Left lung (tissue), 10 donors: ENCODE data around the gene SPEG. TPM values are rescaled to one million over a fixed set of nuclear protein-coding genes. Genes with fewer than 3 reads are reported as not detected.
A peak's percentile ranks its signal among the peaks of the same experiment; 100 is the strongest.

Source experiments
- ATAC-seq: fragments of 200-7000 bp; cut with Tn5 transposase; one replicate; pipeline ENCODE4 v1.9.1; 2020; ENCODE audit warnings: moderate library complexity
- DNase-seq, 4 donors: peaks; one replicate each; pipeline ENCODE4 v3.0.0-alpha.2; 2013 to 2020
- H3K27ac ChIP-seq, 2 donors: fragments of 200-600 bp; sonication (generic) in 1 of 2; one replicate each; pipeline versions ENCODE4 v1.5.0 to v1.8.0; 2020 to 2021
- H3K27me3 ChIP-seq, 2 donors: fragments of 200-600 bp; sonication (generic) in 1 of 2; one replicate each; pipeline versions ENCODE4 v1.5.0 to v1.8.0; 2020 to 2021
- H3K36me3 ChIP-seq, 2 donors: fragments of 200-600 bp; sonication (generic) in 1 of 2; one replicate each; pipeline versions ENCODE4 v1.5.0 to v1.8.0; 2020 to 2021
- H3K4me1 ChIP-seq, 2 donors: fragments of 200-600 bp; one replicate each; pipeline ENCODE4 v1.8.0; 2021
- H3K4me3 ChIP-seq, 2 donors: fragments of 200-600 bp; sonication (generic) in 1 of 2; one replicate each; pipeline versions ENCODE4 v1.5.0 to v1.8.0; 2020 to 2021; ENCODE audit warnings: mild to moderate bottlenecking in 1 of 2
- H3K9me3 ChIP-seq, 2 donors: fragments of 200-600 bp; sonication (generic) in 1 of 2; one replicate each; pipeline versions ENCODE4 v1.5.0 to v1.8.0; 2020 to 2021
- CTCF ChIP-seq, 2 donors: fragments of 200-600 bp; sonication (generic) in 1 of 2; IDR thresholded peaks; one replicate each; pipeline versions ENCODE4 v1.5.0 to v1.8.0; 2021; ENCODE audit warnings: antibody characterized with exemption in 2 of 2
- intact Hi-C, 2 donors: fragments of 100-400 bp; cut with DNase I; formaldehyde crosslinking; loops; one replicate each; pipeline versions ENCODE4 v1.11.2 to v1.14.2; 2022
- polyA plus RNA-seq, 6 donors: library from polyadenylated mRNA; unstranded; fragments of 120-200 nt; gene quantifications; one replicate each; pipeline ENCODE4 v1.2.1, GENCODE V29; 2013; ENCODE audit not compliant: insufficient read length in 6 of 6
- total RNA-seq, 2 donors: library from RNA; stranded (reverse); fragmentation: NEBNext Ultra II Directional; extraction: Animal tissue kit (Norgen Biotek cat#: 25700); gene quantifications; one replicate each; pipeline ENCODE4 v1.2.1, GENCODE V29; 2021
- donor health status: DM: no; HTN: yes; CAD: no.
- donor health status: DM: no; HTN: no; CAD: no.

The SPEG gene
- total and polyA plus RNA-seq, 8 donors, result 7.3 to 34.2 (median 25.1) TPM

DNA sequence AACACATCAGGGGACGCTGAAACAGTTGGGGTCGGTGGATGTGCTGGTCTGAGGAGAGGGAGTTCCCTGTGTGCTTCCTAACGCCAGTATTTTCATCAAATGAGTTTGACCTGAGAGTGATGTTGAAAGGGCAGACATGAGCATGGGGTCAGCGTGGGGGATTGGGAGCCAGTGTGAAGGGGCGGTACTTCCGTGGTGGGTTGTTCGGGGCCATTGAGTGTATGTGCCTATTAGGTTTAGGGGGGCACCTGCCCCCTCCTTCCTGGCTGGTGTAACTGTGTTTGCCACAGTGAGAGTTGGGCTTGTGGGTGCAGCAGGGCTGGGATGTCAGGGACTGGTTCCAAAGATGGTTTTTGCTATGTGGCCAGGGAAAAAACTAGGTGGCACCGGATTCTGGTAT lies 24.4 kb downstream of the SPEG start:
- intact Hi-C loops, result no loop called here
- peak in 1 of 4 donors; percentile 13 for DNase-seq
- no peak overlapping the region for H3K27ac ChIP-seq
- no peaks in the 10 kb centered on the region for H3K9me3 ChIP-seq
- peaks cover 0 to 30% of the 10 kb centered on the region in 2 donors for H3K27me3 ChIP-seq
- no peaks in the 10 kb centered on the region for H3K36me3 ChIP-seq
- H3K4me1 ChIP-seq, result no peaks in the 10 kb centered on the region
- no peak for ATAC-seq
- H3K4me3 ChIP-seq, result no peak overlapping the region
- TF ChIP-seq CTCF (IDR thresholded peaks at IDR 0.05), result no peak

- peak in 3 of 4 donors; percentile 49 to 79 (median 67) for DNase-seq
- intact Hi-C loops, result no loop called here
- Histone ChIP-seq H3K27ac (no peak overlapping the region), H3K9me3 (no peaks in the 10 kb centered on the region), H3K4me3 (no peak overlapping the region), H3K4me1 (no peaks in the 10 kb centered on the region), H3K27me3 (peaks cover 0 to 26% of the 10 kb centered on the region in 2 donors), H3K36me3 (no peaks in the 10 kb centered on the region)
- peak; percentile 86 to 89 for TF ChIP-seq CTCF (IDR thresholded peaks at IDR 0.05)
- peak; percentile 86 for ATAC-seq
Measured at GRCh38 chr2:219459460-219460311, 25.0 kb downstream of the SPEG start.

GRCh38 chr2:219460424-219460926 lies 25.8 kb downstream of the SPEG start:
- H3K4me1 ChIP-seq, result no peaks in the 10 kb centered on the region
- TF ChIP-seq CTCF (IDR thresholded peaks at IDR 0.05), result no peak
- peaks cover 0 to 26% of the 10 kb centered on the region in 2 donors for H3K27me3 ChIP-seq
- DNase-seq (peak; percentile 47 to 81 (median 62)), ATAC-seq (peak; percentile 43)
- no peaks in the 10 kb centered on the region for H3K9me3 ChIP-seq
- no peak overlapping the region for H3K27ac ChIP-seq
- H3K4me3 ChIP-seq, result no peak overlapping the region
- H3K36me3 ChIP-seq, result no peaks in the 10 kb centered on the region
- intact Hi-C loops, result no loop called here

GRCh38 chr2:219461047-219461514 lies 26.4 kb downstream of the SPEG start:
- intact Hi-C loops, result no loop called here
- H3K27ac ChIP-seq, result no peak overlapping the region
- H3K36me3 ChIP-seq, result no peaks in the 10 kb centered on the region

More at GRCh38 chr2:219461047-219461514, 26.4 kb downstream of the SPEG start:
- no peak for ATAC-seq
- H3K4me3 ChIP-seq, result no peak overlapping the region
- H3K4me1 ChIP-seq, result no peaks in the 10 kb centered on the region
- peak in 2 of 4 donors; percentile 38 to 69 for DNase-seq
- peaks cover 0 to 26% of the 10 kb centered on the region in 2 donors for H3K27me3 ChIP-seq
- no peaks in the 10 kb centered on the region for H3K9me3 ChIP-seq
- TF ChIP-seq CTCF (IDR thresholded peaks at IDR 0.05), result no peak
